NOMO-1 treated with dmso at 0.1 percent for 144 hours (cell line): ENCODE results near the gene YPEL1.
"Not testable (repeated sequence)": the region's sequence is repeated elsewhere in the genome, so short reads cannot be mapped to it uniquely, and the experiment has no call there.

Experiments used
- DNase-seq: peaks from one replicate; lab custom pipeline; 2025; ENCODE audit not compliant: unreplicated experiment; lab: John Stamatoyannopoulos, UW

Gene YPEL1

DNA sequence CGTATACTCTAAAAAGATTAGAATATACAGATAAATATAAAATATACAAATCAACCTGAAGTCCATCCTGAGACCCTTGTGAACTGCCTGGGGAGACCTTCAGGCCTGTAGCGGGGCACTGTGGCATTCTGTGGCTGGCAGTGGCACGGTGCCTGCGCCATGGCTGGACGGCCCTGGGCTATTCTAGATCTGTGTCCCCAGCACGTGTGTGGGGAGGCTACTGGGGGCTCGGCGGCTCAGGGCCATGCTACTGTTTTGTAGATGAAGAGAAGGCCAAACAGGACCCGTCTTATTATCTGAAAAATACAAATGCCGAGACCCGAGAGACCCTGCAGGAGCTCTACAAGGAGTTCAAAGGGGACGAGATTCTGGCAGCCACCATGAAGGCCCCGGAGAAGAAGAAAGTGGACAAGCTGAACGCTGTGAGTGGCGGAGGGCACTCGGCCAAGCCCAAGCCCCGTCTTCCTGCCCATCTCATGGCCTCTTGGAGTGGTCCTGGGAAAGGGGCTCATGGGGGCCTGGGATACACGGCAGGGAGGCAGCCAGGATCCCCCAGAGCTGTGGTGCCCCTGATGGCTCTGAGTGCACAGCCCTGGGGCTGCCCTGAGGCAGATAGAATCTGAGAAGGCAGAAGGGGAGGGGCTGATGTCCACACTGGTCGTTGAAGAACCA lies 51.0 kb downstream of the YPEL1 start:
- DNase-seq = no peak

DNA sequence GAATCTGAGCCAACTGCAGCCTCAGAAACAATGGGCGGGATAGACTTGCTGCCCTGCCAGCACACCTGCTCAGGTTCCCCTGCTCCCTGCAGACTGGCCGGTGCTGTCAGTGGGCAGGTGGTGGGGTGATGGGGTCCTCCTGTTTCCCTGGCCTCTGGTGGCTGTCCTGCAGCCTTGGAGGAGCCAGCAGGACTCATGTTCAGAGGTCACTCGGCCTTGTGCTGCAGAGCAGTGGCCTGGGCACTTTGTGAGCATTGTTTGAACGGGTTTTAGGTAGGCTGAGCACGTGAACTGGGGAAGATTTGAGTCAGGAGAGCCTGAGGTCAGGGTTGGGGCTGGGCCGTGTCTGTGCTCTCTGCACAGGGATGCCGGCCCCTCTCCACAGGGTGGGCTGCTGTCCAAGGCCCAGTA lies 52.2 kb downstream of the YPEL1 start:
- DNase-seq = no peak

DNA sequence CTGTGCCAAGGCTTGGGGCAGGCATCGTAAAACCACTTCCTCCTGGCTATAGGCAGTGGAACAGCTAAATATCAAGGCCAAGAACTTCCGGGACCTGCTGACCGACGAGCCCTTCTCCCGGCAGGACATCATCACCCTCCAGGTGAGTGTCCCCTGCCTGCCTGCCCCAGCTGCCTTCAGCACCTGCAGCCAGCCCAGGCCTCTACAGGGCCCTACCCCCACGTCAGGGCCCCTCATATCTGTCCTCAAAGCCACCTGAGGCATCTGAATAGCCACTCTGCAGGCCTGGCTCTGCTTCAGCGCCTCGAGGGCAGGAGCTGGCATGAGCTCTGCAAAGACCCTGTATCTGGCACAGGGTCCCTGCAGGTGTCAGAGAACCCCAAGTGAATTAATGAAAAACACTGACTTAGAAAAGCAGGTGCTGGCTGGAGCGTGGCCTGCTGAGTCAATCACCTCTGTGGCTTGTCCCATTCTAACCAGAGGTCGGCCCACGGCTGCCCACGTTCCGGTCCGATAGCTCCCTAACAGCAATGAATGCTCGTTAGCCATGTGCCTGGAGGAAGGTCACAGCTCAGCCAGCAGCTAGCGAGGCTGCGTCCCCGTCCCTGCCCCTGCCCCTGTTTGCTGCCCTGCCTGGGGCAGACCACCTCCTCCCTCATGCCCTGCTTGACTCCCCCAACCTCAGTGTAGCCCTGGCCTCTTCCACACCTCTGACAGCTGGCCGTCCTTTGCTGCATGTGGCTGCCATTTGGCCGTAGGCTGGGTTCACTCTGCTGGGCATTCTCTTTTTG lies 53.0 kb downstream of the YPEL1 start:
- no peak for DNase-seq

DNA sequence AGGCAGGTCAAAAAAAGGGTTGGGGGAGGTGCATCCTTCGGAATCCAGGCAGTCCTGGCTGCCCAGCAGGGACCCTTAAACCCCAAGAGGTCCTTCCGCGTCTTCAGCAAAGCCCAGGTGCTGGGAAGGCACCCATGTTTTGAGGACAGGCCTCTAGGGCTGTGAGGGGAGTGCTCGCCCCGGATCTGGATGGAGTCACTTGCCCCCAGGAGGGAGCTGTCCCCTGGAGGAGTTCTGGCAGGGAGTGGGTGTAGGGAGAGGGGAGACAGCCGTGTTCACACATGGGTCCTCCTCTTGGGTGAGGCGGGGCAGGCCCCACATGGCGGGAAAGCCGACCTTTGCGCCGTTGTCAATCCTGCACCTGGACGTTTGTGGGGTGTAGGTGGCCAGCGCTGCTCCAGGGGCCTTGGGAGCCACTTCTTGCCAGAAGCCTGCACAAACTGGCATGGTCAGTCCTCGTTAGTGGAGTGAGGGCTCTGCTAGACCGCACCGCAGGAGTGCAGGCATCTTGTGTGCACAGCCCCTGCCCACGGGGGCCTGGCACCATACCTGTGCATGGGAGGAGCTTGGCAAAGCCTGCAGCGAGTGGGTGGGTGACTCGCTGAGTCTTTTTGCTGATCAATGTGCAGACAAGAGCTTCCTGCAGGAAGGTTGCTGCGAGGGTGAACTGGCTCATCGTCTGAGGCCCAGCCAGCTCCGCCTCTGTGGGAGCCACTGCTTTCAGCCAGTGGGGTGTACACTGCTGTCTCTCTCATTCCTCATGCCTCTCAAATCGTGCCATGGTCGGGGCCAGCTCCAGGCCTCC lies 53.8 kb downstream of the YPEL1 start:
- DNase-seq = no peak

DNA sequence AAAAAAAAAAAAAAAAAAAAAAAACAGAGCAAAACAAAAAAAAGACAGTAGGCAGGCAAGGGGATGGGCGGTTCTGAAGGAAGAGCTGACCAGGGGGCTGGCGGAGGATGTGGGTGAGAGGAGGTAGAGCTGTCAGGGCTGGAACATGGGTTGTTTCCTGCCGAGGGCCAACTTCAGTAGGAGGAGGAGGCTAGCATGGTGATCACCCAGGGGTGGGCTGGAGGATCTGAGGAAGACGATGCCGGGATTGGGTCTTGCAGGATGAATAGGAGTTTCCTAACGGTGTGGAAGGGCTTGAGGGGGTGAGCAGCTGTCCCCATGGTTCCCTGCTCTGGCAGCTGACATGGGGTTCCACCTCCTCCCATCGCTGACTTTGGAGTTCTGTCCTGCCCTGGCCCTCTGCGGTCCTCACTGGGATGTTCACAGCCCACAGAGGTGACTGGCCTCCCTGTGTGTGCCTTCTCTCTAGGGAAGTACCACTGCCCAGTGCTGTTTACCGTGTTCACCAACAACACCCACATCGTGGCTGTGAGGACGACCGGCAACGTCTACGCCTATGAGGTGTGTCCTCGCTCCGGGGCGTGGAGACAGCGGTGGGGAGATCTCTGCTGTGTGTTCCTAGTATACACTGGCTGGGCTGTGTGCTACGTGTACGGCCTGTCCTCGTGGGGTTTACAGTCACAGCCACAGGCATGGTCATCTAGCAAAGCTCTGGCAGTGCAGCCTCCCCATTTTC lies 54.6 kb downstream of the YPEL1 start:
- no peak for DNase-seq

DNA sequence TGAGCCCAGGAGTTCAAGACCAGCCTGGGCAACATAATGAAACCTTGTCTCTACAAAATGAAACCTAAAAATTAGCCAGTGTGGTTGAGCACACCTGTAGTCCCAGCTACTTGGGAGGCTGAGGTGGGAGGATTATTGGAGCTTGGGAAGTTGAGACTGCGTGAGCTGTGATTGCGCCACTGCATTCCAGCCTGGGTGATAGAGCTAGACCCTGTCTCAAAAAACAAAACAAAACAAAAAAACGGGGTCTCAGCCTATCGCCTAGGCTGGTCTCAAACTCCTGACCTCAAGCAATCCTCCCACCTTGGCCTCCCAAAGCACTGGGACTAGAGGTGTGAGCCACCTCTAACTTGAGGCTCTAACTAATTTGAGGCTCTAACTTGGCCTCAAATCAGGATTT lies 56.2 kb downstream of the YPEL1 start:
- no peak for DNase-seq

DNA sequence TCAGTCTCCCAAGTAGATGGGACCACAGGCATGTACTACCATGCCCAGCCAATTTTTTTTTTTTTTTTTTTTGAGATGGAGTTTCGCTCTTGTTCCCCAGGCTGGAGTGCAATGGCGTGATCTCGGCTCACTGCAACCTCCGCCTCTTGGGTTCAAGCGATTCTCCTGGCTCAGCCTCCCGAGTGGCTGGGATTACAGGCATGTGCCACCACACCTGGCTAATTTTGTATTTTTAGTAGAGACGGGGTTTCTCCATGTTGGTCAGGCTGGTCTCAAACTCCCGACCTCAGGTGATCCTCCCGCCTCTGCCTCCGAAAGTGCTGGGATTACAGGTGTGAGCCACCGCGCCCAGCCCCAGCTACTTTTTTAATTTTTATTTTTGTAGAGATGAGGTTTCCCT lies 56.8 kb downstream of the YPEL1 start:
- not testable (repeated sequence) for DNase-seq

DNA sequence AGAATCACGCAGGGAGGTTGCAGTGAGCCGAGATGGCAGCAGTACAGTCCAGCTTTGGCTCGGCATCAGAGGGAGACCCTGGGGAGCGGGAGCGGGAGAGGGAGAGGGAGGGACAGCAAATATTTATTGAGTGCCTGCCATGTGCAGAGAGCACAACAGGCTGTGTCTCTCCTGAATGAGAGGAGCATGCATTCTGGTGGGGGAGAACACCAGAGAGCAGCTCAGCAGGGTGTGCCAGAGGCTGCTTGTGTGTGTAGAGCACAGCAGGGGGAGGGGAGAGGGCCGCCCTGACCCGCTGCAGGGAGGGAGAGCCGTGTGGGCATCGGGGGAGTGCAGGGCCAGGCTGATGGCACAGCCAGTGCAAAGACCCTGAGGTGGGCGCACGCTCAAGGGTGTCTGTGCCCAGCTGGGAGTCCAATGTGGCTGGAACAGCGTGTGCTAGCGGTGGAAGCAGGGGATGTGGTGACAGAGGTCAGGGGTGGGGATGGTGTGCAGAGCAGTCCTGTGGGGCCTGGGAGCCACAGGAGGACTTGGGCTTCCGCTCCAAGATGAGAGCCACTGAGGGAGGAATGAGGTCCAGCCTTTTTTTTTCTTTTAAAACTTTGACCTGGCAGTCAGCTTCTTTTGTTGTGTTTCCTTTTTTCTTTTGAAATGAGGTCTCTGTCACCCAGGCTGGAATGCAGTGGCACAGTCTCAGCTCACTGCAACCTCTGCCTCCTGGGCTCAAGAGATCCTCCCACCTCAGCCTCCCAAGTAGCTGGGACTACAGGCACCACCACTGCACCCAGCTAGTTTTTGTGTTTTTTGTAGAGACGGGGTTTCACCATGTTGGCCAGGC lies 57.8 kb downstream of the YPEL1 start:
- DNase-seq = no peak

DNA sequence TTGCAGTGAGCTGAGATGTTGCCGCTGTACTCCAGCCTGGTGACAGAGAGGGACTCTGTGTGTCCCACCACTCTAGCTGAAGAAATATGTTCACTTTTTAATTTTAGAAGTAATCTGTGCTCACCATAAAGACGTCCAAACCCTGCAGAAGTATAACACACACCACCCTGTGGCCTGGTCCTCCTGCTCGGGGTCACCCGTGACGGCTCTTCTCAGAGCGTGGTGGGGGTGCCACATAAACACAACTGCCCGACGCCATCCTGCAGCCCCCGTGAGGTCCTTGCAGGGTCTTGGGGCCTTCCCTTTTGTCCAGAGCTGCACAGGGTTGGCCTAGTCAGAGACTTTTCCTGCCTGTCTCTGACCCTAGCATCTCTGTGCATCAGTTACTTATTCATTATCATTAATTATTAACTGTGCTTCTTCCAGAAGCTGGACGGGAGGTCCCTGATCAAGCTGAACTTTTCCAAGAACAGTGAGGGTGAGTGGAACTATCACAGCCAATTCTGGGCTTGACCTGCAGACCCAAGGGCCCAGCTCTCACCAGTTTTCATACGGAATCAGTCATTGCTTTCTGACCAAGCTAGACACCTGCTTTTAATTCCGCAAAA lies 60.9 kb downstream of the YPEL1 start:
- no peak for DNase-seq

DNA sequence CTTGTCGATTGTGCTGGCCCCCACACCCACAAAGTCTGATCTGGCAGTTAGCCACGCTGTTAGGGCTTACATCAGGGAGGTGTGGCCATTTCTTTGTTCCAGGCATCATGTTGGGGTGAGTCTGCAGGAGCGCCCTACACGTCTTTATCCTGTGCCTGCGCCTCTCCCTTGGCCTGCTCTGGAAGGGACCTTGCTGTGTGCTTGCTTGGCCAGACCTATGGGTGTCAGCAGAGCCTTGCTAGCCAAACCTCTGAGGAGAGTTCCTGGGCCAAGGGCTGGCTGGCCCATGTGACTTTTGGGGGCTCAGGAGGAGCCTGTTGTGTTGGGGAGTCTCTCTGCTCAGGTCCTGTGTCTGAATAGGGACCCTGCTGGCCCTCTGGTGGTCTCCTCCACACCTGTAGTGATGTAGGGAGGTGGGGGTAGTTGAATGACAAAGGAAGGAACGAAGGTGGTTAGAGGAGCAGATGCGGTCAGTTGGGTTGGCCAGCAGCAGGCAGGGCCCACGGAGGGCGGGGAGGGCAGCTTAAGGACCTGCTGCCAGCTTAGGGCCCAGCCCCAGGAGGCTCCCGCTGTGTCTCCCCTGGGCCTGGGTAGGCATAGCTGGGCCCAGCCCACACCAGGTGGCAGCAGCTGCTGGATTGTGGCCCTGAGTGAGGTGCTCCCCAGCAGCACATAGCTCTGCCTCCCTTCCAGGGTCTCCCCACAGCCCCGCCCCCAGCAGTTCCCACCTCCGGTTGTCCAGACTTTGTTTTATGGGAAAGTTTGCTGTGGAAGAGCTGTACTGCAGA lies 61.9 kb downstream of the YPEL1 start:
- no peak for DNase-seq

DNA sequence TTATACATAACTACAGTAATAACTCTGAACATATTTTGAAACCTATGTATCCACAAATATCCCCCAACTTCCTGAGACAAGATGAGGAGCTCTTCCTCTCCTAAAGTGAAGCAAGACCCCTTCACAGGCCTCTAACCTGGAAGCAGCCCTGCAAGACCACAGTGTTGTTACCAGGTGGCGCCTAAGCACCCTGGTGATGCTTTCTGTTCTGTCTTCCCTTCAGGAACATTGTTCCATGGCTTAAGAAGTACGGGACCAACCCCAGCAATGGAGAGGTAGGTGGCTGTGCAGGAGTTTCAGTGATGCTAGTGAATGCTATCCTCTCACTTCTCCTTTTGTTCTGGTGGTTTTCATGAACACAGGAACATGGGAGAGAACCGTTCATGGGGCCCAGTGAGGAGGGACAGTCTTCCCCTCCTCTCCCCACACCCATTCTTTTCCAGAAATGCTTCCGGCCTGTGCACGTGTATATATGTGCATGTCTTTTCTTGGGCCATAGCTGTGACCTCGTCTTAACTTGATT lies 63.4 kb downstream of the YPEL1 start:
- DNase-seq = peak; percentile 24

DNA sequence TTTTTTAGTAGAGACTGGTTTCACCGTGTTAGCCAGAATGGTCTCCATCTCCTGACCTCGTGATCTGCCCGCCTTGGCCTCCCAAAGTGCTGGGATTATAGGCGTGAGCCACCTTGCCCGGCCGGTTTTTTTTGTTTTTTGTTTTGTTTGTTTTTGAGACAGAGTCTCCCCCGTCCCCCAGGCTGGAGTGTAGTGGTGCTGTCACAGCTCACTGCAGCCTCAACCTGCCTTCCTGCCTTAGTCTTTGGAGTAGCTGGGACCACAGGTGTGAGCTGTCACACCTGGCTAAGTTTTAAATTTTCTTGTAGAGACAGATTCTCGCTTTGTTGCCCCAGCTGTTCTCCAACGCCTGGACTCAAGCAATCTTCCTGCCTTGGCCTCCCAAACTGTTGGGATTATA lies 66.6 kb downstream of the YPEL1 start:
- no peak for DNase-seq

DNA sequence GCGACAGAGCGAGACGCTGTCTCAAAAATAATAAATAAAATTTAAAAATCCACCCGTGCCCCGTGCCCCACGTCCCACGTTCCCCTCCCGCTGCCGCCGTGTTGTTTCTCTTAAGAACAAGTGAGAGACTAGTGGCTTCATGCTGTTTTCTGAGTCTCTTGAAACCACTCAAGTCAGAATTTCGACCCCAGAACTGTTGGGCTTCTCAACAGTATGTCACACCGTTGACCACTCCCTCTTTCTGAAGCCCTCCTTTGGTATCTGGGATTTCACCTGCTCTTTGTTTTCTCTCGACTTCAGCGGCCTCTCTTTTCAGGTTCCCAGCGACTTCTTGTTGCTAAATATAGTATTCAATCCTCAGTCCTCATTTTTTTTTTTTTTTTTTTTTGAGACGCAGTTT lies 68.8 kb downstream of the YPEL1 start:
- no peak for DNase-seq

DNA sequence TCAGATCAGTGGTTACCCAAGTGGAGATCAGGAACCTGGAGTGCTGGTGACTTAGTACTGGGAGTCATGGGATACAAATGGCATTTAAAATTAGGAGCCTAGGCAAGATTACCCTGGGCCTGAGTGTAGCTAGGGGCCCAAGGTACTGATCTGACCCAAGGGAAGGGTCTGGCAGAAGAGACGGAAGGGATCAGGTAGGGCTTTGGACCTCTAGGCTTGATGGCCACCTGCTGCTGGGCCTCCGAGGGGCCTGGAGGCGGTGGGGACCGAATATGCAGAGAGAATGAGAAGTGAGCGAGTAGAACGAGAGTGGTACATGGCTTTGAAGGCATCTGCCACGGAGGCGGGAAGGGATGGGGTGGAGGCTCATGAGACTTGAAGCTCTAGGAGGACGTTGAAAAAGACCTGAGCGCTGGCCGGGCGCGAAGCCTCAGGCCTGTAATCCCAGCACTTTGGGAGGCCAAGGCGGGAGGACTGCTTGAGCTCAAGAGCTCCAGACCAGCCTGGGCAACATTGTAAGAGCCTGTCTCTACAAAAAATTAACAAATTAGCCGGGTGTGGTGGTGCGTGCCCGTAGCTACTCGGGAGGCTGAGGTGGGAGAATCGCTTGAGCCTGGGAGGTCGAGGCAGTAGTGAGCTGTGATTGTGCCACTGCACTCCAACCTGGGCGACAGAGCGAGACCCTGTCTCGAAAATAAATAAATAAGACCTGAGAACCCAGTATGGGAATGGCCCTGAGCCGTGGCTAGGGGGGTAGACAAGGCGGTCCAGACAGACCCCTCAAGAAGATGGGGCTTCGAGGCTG lies 70.3 kb downstream of the YPEL1 start:
- no peak for DNase-seq

DNA sequence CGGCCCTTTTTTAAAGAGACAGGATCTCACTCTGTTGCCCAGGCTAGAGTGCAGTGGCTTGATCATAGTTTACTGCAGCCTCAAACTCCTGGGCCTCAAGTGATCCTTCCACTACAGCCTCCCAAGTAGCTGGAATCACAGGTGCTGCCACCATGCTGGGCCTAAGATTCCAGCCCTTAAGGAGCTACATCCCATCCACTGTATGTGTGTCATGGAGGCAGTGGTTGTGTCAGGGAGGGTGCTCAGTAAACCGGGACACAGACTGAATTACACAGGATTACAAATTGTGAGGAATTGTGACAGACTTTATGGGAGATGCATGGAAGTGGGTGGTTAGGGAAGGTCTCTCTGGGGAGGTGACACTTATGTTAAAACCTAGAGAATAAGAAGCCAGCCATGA lies 71.9 kb downstream of the YPEL1 start:
- no peak for DNase-seq

DNA sequence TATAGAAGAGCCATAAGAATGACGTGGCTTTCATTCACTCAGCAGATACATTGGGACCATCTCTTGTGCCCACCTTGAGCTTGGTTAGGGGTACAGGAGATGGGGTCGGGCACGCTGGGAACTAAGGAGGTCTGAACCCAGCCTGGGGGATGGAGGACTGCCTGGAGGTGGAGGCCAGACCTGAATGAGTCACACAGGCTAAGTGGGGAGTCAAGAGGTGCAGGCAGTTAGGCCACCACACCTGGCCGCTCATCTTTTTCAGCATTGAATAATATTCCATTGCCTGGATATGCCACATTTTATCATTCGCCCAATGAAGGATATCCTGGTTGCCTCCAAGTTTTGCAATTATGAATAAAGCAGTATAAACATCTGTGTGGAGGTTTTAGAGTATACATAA lies 73.6 kb downstream of the YPEL1 start:
- no peak for DNase-seq

DNA sequence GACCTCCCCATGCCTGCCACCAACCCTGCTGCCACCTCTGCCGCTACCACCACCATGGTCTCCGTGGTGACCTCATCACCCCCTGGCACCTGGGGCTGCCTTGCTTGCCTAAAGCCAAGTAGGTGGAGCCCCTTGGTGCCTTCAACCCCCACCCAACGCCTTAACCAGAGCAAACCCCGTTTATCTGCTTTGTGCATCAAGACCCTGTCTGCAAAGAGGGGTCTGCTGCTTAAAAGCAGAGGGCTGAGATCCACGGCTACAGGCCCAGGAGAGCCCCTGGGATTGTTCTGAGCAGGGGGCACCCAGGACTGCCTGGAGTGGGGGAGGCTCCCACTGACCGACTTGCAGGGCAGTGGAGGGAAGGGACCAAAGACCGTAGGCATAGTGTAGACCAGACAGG lies 74.7 kb downstream of the YPEL1 start:
- DNase-seq = no peak

DNA sequence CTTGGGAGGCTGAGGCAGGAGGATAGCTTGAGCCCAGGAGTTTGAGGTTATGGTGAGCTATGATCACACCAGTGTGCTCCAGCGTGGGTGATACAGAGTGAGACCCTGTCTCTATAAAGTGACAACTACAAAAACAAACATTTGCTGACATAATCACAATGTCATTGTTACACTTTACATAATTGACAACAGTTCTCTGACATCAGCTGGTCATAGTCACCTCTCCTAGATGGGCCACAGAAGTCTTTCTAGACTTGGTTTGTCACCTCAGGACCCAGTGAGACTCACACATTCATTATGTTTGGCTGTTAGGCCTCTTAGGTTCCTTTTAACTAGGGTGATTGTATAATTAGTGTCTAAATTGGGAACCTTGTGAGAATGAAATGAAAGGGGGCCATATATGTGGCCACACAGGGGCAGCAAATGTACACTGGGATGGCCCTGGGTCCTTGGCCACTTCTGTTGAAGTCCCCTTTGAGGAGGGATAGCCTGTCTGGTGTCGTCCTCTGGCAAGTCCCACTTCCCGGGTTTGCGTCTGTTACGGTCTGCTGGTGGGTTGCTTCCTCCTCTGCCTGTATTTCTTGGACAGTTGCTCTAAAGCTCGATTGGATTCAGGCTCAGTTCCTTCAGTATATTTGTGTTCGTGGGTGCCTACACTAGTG lies 75.6 kb downstream of the YPEL1 start:
- no peak for DNase-seq
